ENCODE results near the gene RBM10. TPM values are rescaled to one million over a fixed set of nuclear protein-coding genes. Genes with fewer than 3 reads are reported as not detected.
A peak's percentile ranks its signal among the peaks of the same experiment; 100 is the strongest.

Gene RBM10
- polyA plus RNA-seq, 1 experiment, result 30.9 TPM

- Histone ChIP-seq H3K27me3 (ENCODE audit: control insufficient read depth, insufficient read depth, low read length) (no peaks in the 10 kb centered on the region), H3K36me3 (ENCODE audit: control insufficient read depth, insufficient read depth, low read length) (peaks cover 27% of the 10 kb centered on the region), H3K4me3 (ENCODE audit: low read depth, low read length) (no peak overlapping the region)
- POLR2A ChIA-PET, result no interaction called here
- TF ChIP-seq CTCF (IDR thresholded peaks at IDR 0.05; ENCODE audit: insufficient read depth, low read depth, low read length), result no peak
- no peak for DNase-seq (ENCODE audit: low read depth)
- CTCF ChIA-PET, result no interaction called here
These were observed 53.1 kb downstream of the RBM10 start for GRCh38 chrX:47198026-47198686.

- H3K4me3 ChIP-seq (ENCODE audit: low read depth, low read length), result no peak overlapping the region
- ChIA-PET POLR2A (no interaction called here), CTCF (no interaction called here)
- H3K36me3 ChIP-seq (ENCODE audit: control insufficient read depth, insufficient read depth, low read length), result peaks cover 31% of the 10 kb centered on the region
- DNase-seq (ENCODE audit: low read depth), result no peak
- H3K27me3 ChIP-seq (ENCODE audit: control insufficient read depth, insufficient read depth, low read length), result no peaks in the 10 kb centered on the region
- no peak for TF ChIP-seq CTCF (IDR thresholded peaks at IDR 0.05; ENCODE audit: insufficient read depth, low read depth, low read length)
These were observed 53.7 kb downstream of the RBM10 start for GRCh38 chrX:47198687-47199080.

GRCh38 chrX:47199286-47199685 lies 54.3 kb downstream of the RBM10 start:
- no peak for DNase-seq (ENCODE audit: low read depth)
- Histone ChIP-seq H3K4me3 (ENCODE audit: low read depth, low read length) (no peak overlapping the region), H3K27me3 (ENCODE audit: control insufficient read depth, insufficient read depth, low read length) (no peaks in the 10 kb centered on the region), H3K36me3 (ENCODE audit: control insufficient read depth, insufficient read depth, low read length) (peaks cover 31% of the 10 kb centered on the region)
- no peak for TF ChIP-seq CTCF (IDR thresholded peaks at IDR 0.05; ENCODE audit: insufficient read depth, low read depth, low read length)
- ChIA-PET CTCF (no interaction called here), POLR2A (no interaction called here)

GRCh38 chrX:47200385-47201150 lies 55.5 kb downstream of the RBM10 start:
- peak; percentile 40 for TF ChIP-seq CTCF (IDR thresholded peaks at IDR 0.05; ENCODE audit: insufficient read depth, low read depth, low read length)
- Histone ChIP-seq H3K4me3 (ENCODE audit: low read depth, low read length) (no peak overlapping the region), H3K27me3 (ENCODE audit: control insufficient read depth, insufficient read depth, low read length) (no peaks in the 10 kb centered on the region), H3K36me3 (ENCODE audit: control insufficient read depth, insufficient read depth, low read length) (peaks cover 34% of the 10 kb centered on the region)
- ChIA-PET CTCF (interaction anchor here (1.4 to 2.2 kb wide), 2 partner anchors 10 to 184 kb away, joined by 5 read pairs; no protein-coding TSS in a partner anchor), POLR2A (no interaction called here)
- peak; percentile 70 for DNase-seq (ENCODE audit: low read depth)

- H3K4me3 ChIP-seq (ENCODE audit: low read depth, low read length), result no peak overlapping the region
- TF ChIP-seq CTCF (IDR thresholded peaks at IDR 0.05; ENCODE audit: insufficient read depth, low read depth, low read length), result no peak
- H3K36me3 ChIP-seq (ENCODE audit: control insufficient read depth, insufficient read depth, low read length), result peaks cover 39% of the 10 kb centered on the region
- no peaks in the 10 kb centered on the region for H3K27me3 ChIP-seq (ENCODE audit: control insufficient read depth, insufficient read depth, low read length)
- CTCF ChIA-PET, result interaction anchor here (1.0 to 2.2 kb wide), 2 partner anchors 11 to 322 kb away, joined by 4 to 5 read pairs; no protein-coding TSS in a partner anchor
- POLR2A ChIA-PET, result no interaction called here
- no peak for DNase-seq (ENCODE audit: low read depth)
These were observed 56.4 kb downstream of the RBM10 start for GRCh38 chrX:47201345-47201944.

All from BJ (cell line).